Activated T-helper 17 cell treated with anti-CD3 and anti-CD28 coated beads, Interleukin-2, amount 50 U/mL, for 72 hours (primary cell): ENCODE data around the gene PCDHB7. TPM values are rescaled to one million over a fixed set of nuclear protein-coding genes. Genes with fewer than 3 reads are reported as not detected.
"Not testable (repeated sequence)": the region's sequence is repeated elsewhere in the genome, so short reads cannot be mapped to it uniquely, and the experiment has no call there.

Experiments used
- ATAC-seq: fragments of 150-1000 bp; cut with Tn5 transposase; replicated peaks from 2 replicates; pipeline ENCODE4 v1.10.0; 2021; ENCODE audit warnings: mild to moderate bottlenecking, moderate library complexity
- H3K27ac Mint-ChIP-seq: one replicate; pipeline ENCODE4 v1.8.0; 2022; ENCODE audit warnings: mixed read lengths
- H3K27me3 Mint-ChIP-seq: one replicate; pipeline ENCODE4 v1.8.0; 2022; ENCODE audit warnings: mixed read lengths
- H3K36me3 Mint-ChIP-seq: one replicate; pipeline ENCODE4 v1.8.0; 2022; ENCODE audit warnings: low read depth, mild to moderate bottlenecking, mixed read lengths
- H3K4me1 Mint-ChIP-seq: one replicate; pipeline ENCODE4 v1.8.0; 2022; ENCODE audit warnings: mixed read lengths
- H3K4me3 Mint-ChIP-seq: one replicate; pipeline ENCODE4 v1.8.0; 2022; ENCODE audit warnings: mild to moderate bottlenecking, mixed read lengths
- H3K9me3 Mint-ChIP-seq: one replicate; pipeline ENCODE4 v1.8.0; 2022; ENCODE audit warnings: mixed read lengths
- total RNA-seq, 2 donors: library from RNA; stranded (reverse); gene quantifications; one replicate each; pipeline ENCODE4 v1.2.3, GENCODE V29; 2022

The PCDHB7 gene
- not detected for total RNA-seq

DNA sequence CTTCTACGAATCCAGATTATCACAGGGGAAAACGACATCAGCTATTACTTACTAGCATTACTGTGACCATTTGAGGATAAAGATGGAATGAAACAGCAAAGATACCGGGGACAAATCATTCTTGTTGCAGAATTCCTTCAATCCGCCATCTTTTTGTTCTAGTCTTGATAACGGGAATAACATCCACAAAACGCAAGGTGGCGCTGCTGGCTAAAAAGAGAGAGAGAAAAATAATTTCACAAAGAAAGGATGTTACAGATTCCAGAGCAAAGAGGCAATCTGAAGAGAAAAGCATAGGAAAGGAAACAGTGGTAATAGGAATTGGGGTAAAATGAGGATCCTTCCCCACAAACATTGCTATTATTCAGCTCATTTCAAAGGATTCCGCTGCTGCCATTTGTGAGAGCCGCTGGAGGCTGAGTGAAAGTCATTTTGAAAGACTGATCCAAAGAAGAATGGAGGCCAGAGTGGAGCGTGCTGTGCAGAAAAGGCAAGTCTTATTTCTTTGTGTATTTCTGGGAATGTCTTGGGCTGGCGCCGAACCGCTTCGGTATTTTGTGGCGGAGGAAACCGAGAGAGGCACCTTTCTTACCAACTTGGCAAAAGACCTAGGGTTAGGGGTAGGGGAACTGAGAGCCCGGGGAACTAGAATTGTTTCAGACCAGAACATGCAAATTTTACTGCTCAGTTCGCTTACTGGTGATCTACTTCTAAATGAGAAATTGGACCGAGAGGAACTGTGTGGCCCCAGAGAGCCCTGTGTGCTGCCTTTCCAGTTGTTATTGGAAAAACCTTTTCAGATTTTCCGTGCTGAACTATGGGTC, at the start of gene PCDHB7:
Gene PCDHB7 (plus strand): TSS at position 264 of the 824 bp plus-strand sequence. CDS start 192 bp downstream, at position 456.
- Mint-ChIP-seq H3K36me3 (no peaks in the 10 kb centered on the region), H3K4me3 (no peak within 1 kb of the TSS), H3K27me3 (peaks cover 31% of the 10 kb centered on the region), H3K27ac (no peak within 1 kb of the TSS), H3K9me3 (peaks cover 3% of the 10 kb centered on the region), H3K4me1 (peaks cover 6% of the 10 kb centered on the region)
- ATAC-seq, result no peak

DNA sequence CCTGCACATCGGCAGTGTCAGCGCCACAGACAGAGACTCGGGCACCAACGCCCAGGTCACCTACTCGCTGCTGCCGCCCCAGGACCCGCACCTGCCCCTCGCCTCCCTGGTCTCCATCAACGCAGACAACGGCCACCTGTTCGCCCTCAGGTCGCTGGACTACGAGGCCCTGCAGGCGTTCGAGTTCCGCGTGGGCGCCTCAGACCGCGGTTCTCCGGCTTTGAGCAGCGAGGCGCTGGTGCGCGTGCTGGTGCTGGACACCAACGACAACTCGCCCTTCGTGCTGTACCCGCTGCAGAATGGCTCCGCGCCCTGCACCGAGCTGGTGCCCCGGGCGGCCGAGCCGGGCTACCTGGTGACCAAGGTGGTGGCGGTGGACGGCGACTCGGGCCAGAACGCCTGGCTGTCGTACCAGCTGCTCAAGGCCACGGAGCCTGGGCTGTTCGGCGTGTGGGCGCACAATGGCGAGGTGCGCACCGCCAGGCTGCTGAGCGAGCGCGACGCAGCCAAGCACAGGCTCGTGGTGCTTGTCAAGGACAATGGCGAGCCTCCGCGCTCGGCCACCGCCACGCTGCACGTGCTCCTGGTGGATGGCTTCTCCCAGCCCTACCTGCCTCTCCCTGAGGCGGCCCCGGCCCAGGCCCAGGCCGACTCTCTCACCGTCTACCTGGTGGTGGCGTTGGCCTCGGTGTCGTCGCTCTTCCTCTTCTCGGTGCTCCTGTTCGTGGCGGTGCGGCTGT, 48.9 kb upstream of the PCDHB7 start:
- not testable (repeated sequence) for H3K4me3 Mint-ChIP-seq, H3K9me3 Mint-ChIP-seq, H3K36me3 Mint-ChIP-seq, ATAC-seq, H3K27ac Mint-ChIP-seq, H3K4me1 Mint-ChIP-seq
- H3K27me3 Mint-ChIP-seq, result peaks cover 13% of the 10 kb centered on the region

- Mint-ChIP-seq H3K27ac (no peak overlapping the region), H3K36me3 (no peaks in the 10 kb centered on the region), H3K27me3 (peaks cover 9% of the 10 kb centered on the region), H3K9me3 (peaks cover 2% of the 10 kb centered on the region), H3K4me3 (no peak overlapping the region), H3K4me1 (no peaks in the 10 kb centered on the region)
- no peak for ATAC-seq
Observed at GRCh38 chr5:141127305-141127704, 45.1 kb upstream of the PCDHB7 start.

GRCh38 chr5:141135030-141135717, 37.3 kb upstream of the PCDHB7 start, which contains the start of gene PCDHB5:
TSS of gene PCDHB5 (plus strand) at chr5:141135206. CDS start at chr5:141135435, 229 bp downstream.
- peaks cover 19% of the 10 kb centered on the region for H3K9me3 Mint-ChIP-seq
- H3K4me1 Mint-ChIP-seq, result no peaks in the 10 kb centered on the region
- H3K27ac Mint-ChIP-seq, result no peak within 1 kb of the TSS
- ATAC-seq, result no peak
- no peaks in the 10 kb centered on the region for H3K36me3 Mint-ChIP-seq
- peaks cover 5% of the 10 kb centered on the region for H3K27me3 Mint-ChIP-seq
- peak within 1 kb of the TSS; percentile 57 for H3K4me3 Mint-ChIP-seq

- Mint-ChIP-seq H3K27ac (no peak overlapping the region), H3K27me3 (peaks cover 5% of the 10 kb centered on the region), H3K4me1 (no peaks in the 10 kb centered on the region), H3K4me3 (peak overlapping the region; percentile 57), H3K36me3 (no peaks in the 10 kb centered on the region), H3K9me3 (peaks cover 19% of the 10 kb centered on the region)
- no peak for ATAC-seq
Observed at GRCh38 chr5:141135718-141136266, 36.7 kb upstream of the PCDHB7 start.

DNA sequence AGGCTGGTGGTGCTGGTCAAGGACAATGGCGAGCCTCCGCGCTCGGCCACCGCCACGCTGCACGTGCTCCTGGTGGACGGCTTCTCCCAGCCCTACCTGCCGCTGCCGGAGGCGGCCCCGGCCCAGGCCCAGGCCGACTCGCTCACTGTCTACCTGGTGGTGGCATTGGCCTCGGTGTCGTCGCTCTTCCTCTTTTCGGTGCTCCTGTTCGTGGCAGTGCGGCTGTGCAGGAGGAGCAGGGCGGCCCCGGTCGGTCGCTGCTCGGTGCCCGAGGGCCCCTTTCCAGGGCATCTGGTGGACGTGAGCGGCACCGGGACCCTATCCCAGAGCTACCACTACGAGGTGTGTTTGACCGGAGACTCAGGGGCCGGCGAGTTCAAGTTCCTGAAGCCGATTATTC, 35.1 kb upstream of the PCDHB7 start:
- ATAC-seq, H3K36me3 Mint-ChIP-seq, H3K27me3 Mint-ChIP-seq, H3K27ac Mint-ChIP-seq, H3K4me3 Mint-ChIP-seq, H3K4me1 Mint-ChIP-seq: not testable (repeated sequence)
- H3K9me3 Mint-ChIP-seq, result peaks cover 16% of the 10 kb centered on the region

DNA sequence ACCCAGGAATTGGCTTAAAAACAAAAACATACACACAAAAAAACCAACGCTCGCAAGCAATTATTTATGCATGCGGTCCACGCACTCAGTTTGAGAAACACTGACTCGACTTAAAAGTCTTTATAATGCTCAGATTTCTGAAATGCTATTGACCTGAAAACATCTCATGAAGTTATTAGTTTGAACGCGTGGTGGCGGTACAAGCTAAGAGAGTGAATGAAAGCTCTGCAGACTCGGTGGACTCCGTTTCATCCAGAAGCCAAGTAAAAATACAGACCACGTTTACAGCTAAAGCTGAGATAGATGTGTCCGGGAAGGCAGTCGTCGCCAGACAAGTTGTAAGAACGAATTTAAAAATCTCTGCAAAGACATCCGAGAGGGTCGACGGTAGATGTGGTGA, 22.6 kb upstream of the PCDHB7 start, which contains the start of gene PCDHB6:
Gene PCDHB6 (plus strand): TSS at position 246 of the 400 bp plus-strand sequence. CDS start 201 bp downstream, outside the sequence.
- ATAC-seq, result no peak
- Mint-ChIP-seq H3K4me3 (peak within 1 kb of the TSS; percentile 14), H3K27me3 (peaks cover 30% of the 10 kb centered on the region), H3K4me1 (no peaks in the 10 kb centered on the region), H3K27ac (no peak within 1 kb of the TSS), H3K9me3 (peaks cover 9% of the 10 kb centered on the region), H3K36me3 (no peaks in the 10 kb centered on the region)

GRCh38 chr5:141150224-141150992, 22.0 kb upstream of the PCDHB7 start:
- Mint-ChIP-seq H3K27ac (no peak overlapping the region), H3K27me3 (peaks cover 27% of the 10 kb centered on the region), H3K9me3 (peaks cover 9% of the 10 kb centered on the region), H3K36me3 (no peaks in the 10 kb centered on the region), H3K4me1 (no peaks in the 10 kb centered on the region), H3K4me3 (peak overlapping the region; percentile 14)
- ATAC-seq, result no peak

DNA sequence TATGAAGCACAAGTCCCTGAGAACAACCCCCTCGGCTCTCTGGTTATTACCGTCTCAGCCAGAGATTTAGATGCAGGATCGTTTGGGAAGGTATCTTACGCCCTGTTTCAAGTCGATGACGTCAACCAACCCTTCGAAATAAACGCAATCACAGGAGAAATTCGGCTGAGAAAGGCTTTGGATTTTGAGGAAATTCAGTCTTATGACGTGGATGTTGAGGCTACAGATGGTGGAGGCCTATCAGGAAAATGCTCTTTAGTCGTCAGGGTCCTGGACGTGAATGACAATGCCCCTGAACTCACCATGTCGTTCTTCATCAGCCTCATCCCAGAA, 21.5 kb upstream of the PCDHB7 start:
- peaks cover 31% of the 10 kb centered on the region for H3K27me3 Mint-ChIP-seq
- H3K27ac Mint-ChIP-seq, result no peak overlapping the region
- no peak overlapping the region for H3K4me3 Mint-ChIP-seq
- H3K36me3 Mint-ChIP-seq, result no peaks in the 10 kb centered on the region
- no peaks in the 10 kb centered on the region for H3K4me1 Mint-ChIP-seq
- H3K9me3 Mint-ChIP-seq, result peaks cover 9% of the 10 kb centered on the region
- ATAC-seq, result no peak

- H3K36me3 Mint-ChIP-seq, H3K4me3 Mint-ChIP-seq, H3K9me3 Mint-ChIP-seq, H3K4me1 Mint-ChIP-seq, H3K27ac Mint-ChIP-seq, ATAC-seq: not testable (repeated sequence)
- peaks cover 35% of the 10 kb centered on the region for H3K27me3 Mint-ChIP-seq
Observed at GRCh38 chr5:141151632-141152031, 20.8 kb upstream of the PCDHB7 start.

DNA sequence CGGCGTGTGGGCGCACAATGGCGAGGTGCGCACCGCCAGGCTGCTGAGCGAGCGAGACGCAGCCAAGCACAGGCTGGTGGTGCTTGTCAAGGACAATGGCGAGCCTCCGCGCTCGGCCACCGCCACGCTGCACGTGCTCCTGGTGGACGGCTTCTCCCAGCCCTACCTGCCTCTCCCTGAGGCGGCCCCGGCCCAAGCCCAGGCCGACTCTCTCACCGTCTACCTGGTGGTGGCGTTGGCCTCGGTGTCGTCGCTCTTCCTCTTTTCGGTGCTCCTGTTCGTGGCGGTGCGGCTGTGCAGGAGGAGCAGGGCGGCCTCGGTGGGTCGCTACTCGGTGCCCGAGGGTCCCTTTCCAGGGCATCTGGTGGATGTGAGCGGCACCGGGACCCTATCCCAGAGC, 20.3 kb upstream of the PCDHB7 start:
- not testable (repeated sequence) for H3K36me3 Mint-ChIP-seq, H3K27ac Mint-ChIP-seq, H3K9me3 Mint-ChIP-seq, H3K4me3 Mint-ChIP-seq, ATAC-seq, H3K4me1 Mint-ChIP-seq
- peaks cover 38% of the 10 kb centered on the region for H3K27me3 Mint-ChIP-seq

GRCh38 chr5:141155540-141156374, 16.7 kb upstream of the PCDHB7 start:
- no peak for ATAC-seq
- H3K27ac Mint-ChIP-seq, result no peak overlapping the region
- H3K4me1 Mint-ChIP-seq, result no peaks in the 10 kb centered on the region
- peaks cover 7% of the 10 kb centered on the region for H3K9me3 Mint-ChIP-seq
- no peak overlapping the region for H3K4me3 Mint-ChIP-seq
- H3K36me3 Mint-ChIP-seq, result no peaks in the 10 kb centered on the region
- H3K27me3 Mint-ChIP-seq, result peaks cover 41% of the 10 kb centered on the region

- H3K36me3 Mint-ChIP-seq, ATAC-seq, H3K4me1 Mint-ChIP-seq, H3K9me3 Mint-ChIP-seq, H3K4me3 Mint-ChIP-seq, H3K27ac Mint-ChIP-seq: not testable (repeated sequence)
- peaks cover 40% of the 10 kb centered on the region for H3K27me3 Mint-ChIP-seq
Observed at GRCh38 chr5:141157356-141157755, 15.1 kb upstream of the PCDHB7 start.
